Hepatocyte (in vitro differentiated cells): ENCODE data around the gene ST6GALNAC4.

ENCODE experiments used
- EZH2 ChIP-seq: fragments of 200-600 bp; sonication (generic); IDR thresholded peaks from 2 replicates; pipeline ENCODE4 v1.6.1; 2016; ENCODE audit warnings: antibody characterized with exemption, mild to moderate bottlenecking, borderline replicate concordance
- TF ChIP-seq, protein P1 (sequence below): fragments of 200-600 bp; sonication (generic); IDR thresholded peaks from 2 replicates; pipeline ENCODE4 v1.5.1; 2016; ENCODE audit warnings: antibody characterized with exemption, mild to moderate bottlenecking; ENCODE audit not compliant: poor library complexity

DNA sequence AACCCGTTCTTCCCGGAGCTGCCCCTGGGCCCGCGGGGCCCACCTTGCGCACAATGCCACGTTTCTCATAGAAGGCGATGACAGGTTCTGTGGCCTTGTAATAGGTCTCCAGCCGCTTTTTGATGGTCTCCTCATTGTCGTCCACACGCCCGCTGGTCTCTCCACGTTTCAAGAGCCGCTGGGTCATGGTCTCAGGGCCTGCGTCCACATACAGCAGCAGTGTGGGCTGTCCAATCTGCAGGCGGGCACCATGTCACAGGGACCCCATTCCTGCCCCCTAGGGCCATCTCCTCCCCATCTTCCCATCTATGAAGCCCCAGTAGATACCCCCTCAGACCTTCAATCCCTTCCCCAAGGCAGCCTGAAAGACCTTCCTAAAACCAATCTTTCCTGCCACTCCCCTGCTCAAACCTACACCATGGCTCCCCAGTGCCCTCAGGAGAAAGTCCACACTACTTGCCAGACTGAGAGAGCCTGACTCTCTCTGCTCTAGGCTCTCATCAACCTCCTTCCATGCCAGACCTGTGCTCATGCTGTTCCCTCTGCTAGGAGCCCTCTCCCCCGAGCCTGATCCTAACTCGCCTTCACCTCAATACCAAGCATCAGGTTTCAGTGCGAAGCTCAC is 48.5 kb downstream of the ST6GALNAC4 start:
- no peak for TF ChIP-seq EZH2
- TF ChIP-seq, protein P1, sequence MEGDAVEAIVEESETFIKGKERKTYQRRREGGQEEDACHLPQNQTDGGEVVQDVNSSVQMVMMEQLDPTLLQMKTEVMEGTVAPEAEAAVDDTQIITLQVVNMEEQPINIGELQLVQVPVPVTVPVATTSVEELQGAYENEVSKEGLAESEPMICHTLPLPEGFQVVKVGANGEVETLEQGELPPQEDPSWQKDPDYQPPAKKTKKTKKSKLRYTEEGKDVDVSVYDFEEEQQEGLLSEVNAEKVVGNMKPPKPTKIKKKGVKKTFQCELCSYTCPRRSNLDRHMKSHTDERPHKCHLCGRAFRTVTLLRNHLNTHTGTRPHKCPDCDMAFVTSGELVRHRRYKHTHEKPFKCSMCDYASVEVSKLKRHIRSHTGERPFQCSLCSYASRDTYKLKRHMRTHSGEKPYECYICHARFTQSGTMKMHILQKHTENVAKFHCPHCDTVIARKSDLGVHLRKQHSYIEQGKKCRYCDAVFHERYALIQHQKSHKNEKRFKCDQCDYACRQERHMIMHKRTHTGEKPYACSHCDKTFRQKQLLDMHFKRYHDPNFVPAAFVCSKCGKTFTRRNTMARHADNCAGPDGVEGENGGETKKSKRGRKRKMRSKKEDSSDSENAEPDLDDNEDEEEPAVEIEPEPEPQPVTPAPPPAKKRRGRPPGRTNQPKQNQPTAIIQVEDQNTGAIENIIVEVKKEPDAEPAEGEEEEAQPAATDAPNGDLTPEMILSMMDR: no peak
